Testis (tissue), 3 donors: Measurements from ENCODE around the gene BAIAP3. TPM values are rescaled to one million over a fixed set of nuclear protein-coding genes. Genes with fewer than 3 reads are reported as not detected.
A peak's percentile ranks its signal among the peaks of the same experiment; 100 is the strongest.

Experiments used
- DNase-seq: peaks from one replicate; pipeline ENCODE4 v3.0.0-alpha.2; 2019
- H3K27ac ChIP-seq, 2 donors: fragments of 200-600 bp; sonication (generic); one replicate each; pipeline ENCODE4 v1.5.1; 2019
- H3K27me3 ChIP-seq: fragments of 200-600 bp; sonication (generic); one replicate; pipeline ENCODE4 v1.5.1; 2019
- H3K36me3 ChIP-seq: fragments of 200-600 bp; sonication (generic); one replicate; pipeline ENCODE4 v1.5.1; 2017; ENCODE audit warnings: low read depth; ENCODE audit errors: missing control alignments
- H3K4me1 ChIP-seq: fragments of 200-600 bp; sonication (generic); one replicate; pipeline ENCODE4 v1.5.1; 2019
- H3K4me3 ChIP-seq, 2 donors: fragments of 200-600 bp; sonication (generic); one replicate each; pipeline ENCODE4 v1.5.1; 2017 to 2019
- H3K9me3 ChIP-seq: fragments of 200-600 bp; sonication (generic); one replicate; pipeline ENCODE4 v1.5.1; 2017
- CTCF ChIP-seq, 3 experiments: fragments of 450-650 bp in 2 of 3; fragments of 200-600 bp in 1 of 3; sonication (generic) in 1 of 3; IDR thresholded peaks; one replicate each; pipeline ENCODE4 v1.5.1; 2016 to 2019; ENCODE audit warnings: antibody characterized with exemption in 3 of 3, mild to moderate bottlenecking in 2 of 3, moderate library complexity in 1 of 3
- POLR2A ChIP-seq: fragments of 450-650 bp; IDR thresholded peaks from one replicate; pipeline ENCODE4 v1.6.1; 2017; ENCODE audit warnings: antibody characterized with exemption, mild to moderate bottlenecking, moderate library complexity
- WGBS, 2 donors: methylation state at CpG; one replicate each; pipeline ENCODE4 v1.1.5; 2018; 5-methylcytosine and 5-hydroxymethylcytosine counted together
- intact Hi-C: fragments of 100-400 bp; cut with DNase I; formaldehyde crosslinking; loops from one replicate; pipeline ENCODE4 v1.15.1; 2023; ENCODE audit warnings: low total_unique reads
- polyA plus RNA-seq: library from polyadenylated mRNA; stranded (reverse); fragments of 350-450 nt; fragmentation: Illumina TruSeq; extraction: RNeasy Lipid Tissue Mini Kit (QIAGEN cat#74804); gene quantifications from one replicate; pipeline ENCODE4 v1.2.3, GENCODE V29; 2014; ENCODE audit warnings: low read depth, low replicate concordance; ENCODE audit not compliant: insufficient read depth
- total RNA-seq, 2 donors: library from RNA; depleted of rRNA; stranded (reverse); fragments of >200 nt; gene quantifications; one replicate each; pipeline ENCODE4 v1.2.3, GENCODE V29; 2016

The BAIAP3 gene
- total and polyA plus RNA-seq, 3 donors from 2014 or later, result 23.0 to 60.4 (median 29.8) TPM

- WGBS, 2 donors, result 54 to 65% methylated on average over 12 to 22 of the region's 22 CpGs
- H3K9me3 ChIP-seq, result no peaks in the 10 kb centered on the region
- no peaks in the 10 kb centered on the region for H3K36me3 ChIP-seq
- no peak for TF ChIP-seq CTCF (IDR thresholded peaks at IDR 0.05)
- no peak for TF ChIP-seq POLR2A
- no peak for DNase-seq
- no peak overlapping the region for H3K4me3 ChIP-seq
- intact Hi-C loops, result no loop called here
- no peaks in the 10 kb centered on the region for H3K27me3 ChIP-seq
- peaks cover 16% of the 10 kb centered on the region for H3K4me1 ChIP-seq
- H3K27ac ChIP-seq, result no peak overlapping the region
Observed at GRCh38 chr16:1330931-1331711, 2.3 kb upstream of the BAIAP3 start.

- Histone ChIP-seq H3K4me1 (peaks cover 16% of the 10 kb centered on the region), H3K36me3 (no peaks in the 10 kb centered on the region), H3K9me3 (no peaks in the 10 kb centered on the region), H3K27me3 (no peaks in the 10 kb centered on the region), H3K27ac (no peak overlapping the region), H3K4me3 (no peak overlapping the region)
- intact Hi-C loops, result no loop called here
- TF ChIP-seq CTCF (IDR thresholded peaks at IDR 0.05) (no peak), POLR2A (no peak)
- DNase-seq, result no peak
- 13 to 28% methylated on average over 10 to 34 of the region's 34 CpGs for WGBS, 2 donors
Observed at GRCh38 chr16:1331712-1332617, 1.5 kb upstream of the BAIAP3 start.

- H3K9me3 ChIP-seq, result no peaks in the 10 kb centered on the region
- no peaks in the 10 kb centered on the region for H3K27me3 ChIP-seq
- no peak overlapping the region for H3K27ac ChIP-seq
- WGBS, 2 donors, result 2 to 10% methylated on average over 16 to 26 of the region's 26 CpGs
- H3K36me3 ChIP-seq, result no peaks in the 10 kb centered on the region
- H3K4me1 ChIP-seq, result peaks cover 16% of the 10 kb centered on the region
- peak overlapping the region in 1 of 2 donors; percentile 43 for H3K4me3 ChIP-seq
- no peak for DNase-seq
- intact Hi-C loops, result no loop called here
- no peak for TF ChIP-seq POLR2A
- no peak for TF ChIP-seq CTCF (IDR thresholded peaks at IDR 0.05)
Observed at GRCh38 chr16:1332618-1333148, 762 bp upstream of the BAIAP3 start.

- H3K9me3 ChIP-seq, result no peaks in the 10 kb centered on the region
- peaks cover 16% of the 10 kb centered on the region for H3K4me1 ChIP-seq
- H3K27me3 ChIP-seq, result no peaks in the 10 kb centered on the region
- peak overlapping the region; percentile 49 to 53 for H3K4me3 ChIP-seq
- H3K36me3 ChIP-seq, result no peaks in the 10 kb centered on the region
- intact Hi-C loops, result no loop called here
- DNase-seq, result no peak
- 0 to 1% methylated on average over 16 to 62 of the region's 78 CpGs for WGBS, 2 donors
- no peak overlapping the region for H3K27ac ChIP-seq
- no peak for TF ChIP-seq POLR2A
Observed at GRCh38 chr16:1333854-1334700, 632 bp downstream of the BAIAP3 start.
